SK-N-SH treated with all-trans-retinoic acid at 6 μM for 48 hours (cell line): ENCODE measurements around the gene POLR2H.

Experiments
- ATAC-seq: fragments of 200-7000 bp; cut with Tn5 transposase; 3 replicates; pipeline ENCODE4 v1.9.1; 2020; ENCODE audit warnings: mild to moderate bottlenecking, moderate library complexity
- ARNTL ChIP-seq: fragments of 450-650 bp; formaldehyde crosslinking; IDR thresholded peaks from 2 replicates; pipeline ENCODE4 v1.5.0; 2020; ENCODE audit warnings: low read depth, mild to moderate bottlenecking, moderate library complexity, borderline replicate concordance
- BACH2 ChIP-seq: fragments of 250-450 bp; sonication (Bioruptor Pico); IDR thresholded peaks from 2 replicates; pipeline ENCODE4 v1.9.0; 2021; ENCODE audit warnings: mild to moderate bottlenecking, borderline replicate concordance
- CSDC2 ChIP-seq: fragments of 250-450 bp; sonication (Bioruptor Pico); IDR thresholded peaks from 2 replicates; pipeline ENCODE4 v1.5.0; 2020; ENCODE audit warnings: mild to moderate bottlenecking, moderate library complexity
- GLIS3 ChIP-seq: fragments of 250-450 bp; sonication (Bioruptor Pico); IDR thresholded peaks from 2 replicates; pipeline ENCODE4 v1.5.0; 2020; ENCODE audit warnings: mild to moderate bottlenecking, moderate library complexity
- ISL1 ChIP-seq: fragments of 250-450 bp; sonication (Bioruptor Pico); IDR thresholded peaks from 2 replicates; pipeline ENCODE4 v2.1.2; 2022; ENCODE audit warnings: mild to moderate bottlenecking, moderate library complexity
- PPARA ChIP-seq: fragments of 250-450 bp; sonication (Bioruptor Pico); IDR thresholded peaks from 2 replicates; pipeline ENCODE4 v1.5.0; 2020; ENCODE audit warnings: mild to moderate bottlenecking, borderline replicate concordance
- RARB ChIP-seq: fragments of 250-450 bp; sonication (Bioruptor Pico); IDR thresholded peaks from 2 replicates; pipeline ENCODE4 v1.8.0; 2021; ENCODE audit warnings: mild to moderate bottlenecking, moderate library complexity
- SNAI2 ChIP-seq: fragments of 250-450 bp; sonication (Bioruptor Pico); IDR thresholded peaks from 2 replicates; pipeline ENCODE4 v1.5.0; 2020; ENCODE audit warnings: mild to moderate bottlenecking, moderate library complexity
- TCF4 ChIP-seq: fragments of 250-450 bp; sonication (Bioruptor Pico); IDR thresholded peaks from 2 replicates; pipeline ENCODE4 v1.8.0; 2021; ENCODE audit warnings: mild to moderate bottlenecking, moderate library complexity, borderline replicate concordance
- TOX ChIP-seq: fragments of 250-450 bp; sonication (Bioruptor Pico); IDR thresholded peaks from 2 replicates; pipeline ENCODE4 v1.8.0; 2021; ENCODE audit warnings: mild to moderate bottlenecking, moderate library complexity, borderline replicate concordance
- ZC3H10 ChIP-seq: fragments of 250-450 bp; sonication (Bioruptor Pico); IDR thresholded peaks from 2 replicates; pipeline ENCODE4 v1.5.1; 2021; ENCODE audit warnings: mild to moderate bottlenecking, moderate library complexity
- ZNF70 ChIP-seq: fragments of 450-650 bp; formaldehyde crosslinking; IDR thresholded peaks from 2 replicates; pipeline ENCODE4 v1.5.0; 2020; ENCODE audit warnings: mild to moderate bottlenecking, moderate library complexity
- ZNF8 ChIP-seq: fragments of 450-650 bp; formaldehyde crosslinking; IDR thresholded peaks from 2 replicates; pipeline ENCODE4 v1.5.0; 2020; ENCODE audit warnings: mild to moderate bottlenecking, moderate library complexity
- TF ChIP-seq, protein P1 (sequence below): fragments of 250-450 bp; sonication (Bioruptor Pico); IDR thresholded peaks from 2 replicates; pipeline ENCODE4 v1.5.1; 2021; ENCODE audit warnings: mild to moderate bottlenecking, moderate library complexity
- TF ChIP-seq, protein P2 (sequence below): fragments of 250-450 bp; sonication (Bioruptor Pico); IDR thresholded peaks from 2 replicates; pipeline ENCODE4 v1.5.1; 2020; ENCODE audit warnings: low read depth, mild to moderate bottlenecking, moderate library complexity
- TF ChIP-seq, protein P3 (sequence below): fragments of 250-450 bp; sonication (Bioruptor Pico); IDR thresholded peaks from 2 replicates; pipeline ENCODE4 v1.8.0; 2021; ENCODE audit warnings: low read depth, mild to moderate bottlenecking, moderate library complexity, borderline replicate concordance
- TF ChIP-seq, protein P4 (sequence below): fragments of 250-450 bp; sonication (Bioruptor Pico); IDR thresholded peaks from 2 replicates; pipeline ENCODE4 v1.8.0; 2020; ENCODE audit warnings: mild to moderate bottlenecking, moderate library complexity, borderline replicate concordance

Gene POLR2H

DNA sequence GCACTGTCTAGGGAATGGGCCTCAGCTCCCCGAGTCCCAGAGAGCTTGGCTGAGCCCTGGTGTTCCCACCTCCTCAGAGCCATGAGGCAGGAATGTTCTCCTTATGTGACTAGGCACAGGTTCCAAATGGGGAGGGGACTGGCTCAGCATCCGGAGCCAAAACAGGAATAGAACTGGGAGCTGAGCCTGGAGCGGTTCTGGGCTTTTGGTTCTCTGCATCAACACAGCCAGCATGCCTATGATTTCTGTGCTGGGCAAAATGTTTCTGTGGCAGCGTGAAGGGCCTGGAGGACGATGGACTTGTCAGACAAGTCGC, 24.2 kb upstream of the POLR2H start, which contains the start of gene FAM131A (continued):
- TF ChIP-seq, protein P1, sequence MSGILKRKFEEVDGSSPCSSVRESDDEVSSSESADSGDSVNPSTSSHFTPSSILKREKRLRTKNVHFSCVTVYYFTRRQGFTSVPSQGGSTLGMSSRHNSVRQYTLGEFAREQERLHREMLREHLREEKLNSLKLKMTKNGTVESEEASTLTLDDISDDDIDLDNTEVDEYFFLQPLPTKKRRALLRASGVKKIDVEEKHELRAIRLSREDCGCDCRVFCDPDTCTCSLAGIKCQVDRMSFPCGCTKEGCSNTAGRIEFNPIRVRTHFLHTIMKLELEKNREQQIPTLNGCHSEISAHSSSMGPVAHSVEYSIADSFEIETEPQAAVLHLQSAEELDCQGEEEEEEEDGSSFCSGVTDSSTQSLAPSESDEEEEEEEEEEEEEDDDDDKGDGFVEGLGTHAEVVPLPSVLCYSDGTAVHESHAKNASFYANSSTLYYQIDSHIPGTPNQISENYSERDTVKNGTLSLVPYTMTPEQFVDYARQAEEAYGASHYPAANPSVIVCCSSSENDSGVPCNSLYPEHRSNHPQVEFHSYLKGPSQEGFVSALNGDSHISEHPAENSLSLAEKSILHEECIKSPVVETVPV (CRISPR knock-in tag), result no peak
- TF ChIP-seq TCF4 (CRISPR knock-in tag), result no peak
- no peak for TF ChIP-seq ISL1 (CRISPR knock-in tag)
- no peak for TF ChIP-seq BACH2 (CRISPR knock-in tag)
- TF ChIP-seq, protein P2, sequence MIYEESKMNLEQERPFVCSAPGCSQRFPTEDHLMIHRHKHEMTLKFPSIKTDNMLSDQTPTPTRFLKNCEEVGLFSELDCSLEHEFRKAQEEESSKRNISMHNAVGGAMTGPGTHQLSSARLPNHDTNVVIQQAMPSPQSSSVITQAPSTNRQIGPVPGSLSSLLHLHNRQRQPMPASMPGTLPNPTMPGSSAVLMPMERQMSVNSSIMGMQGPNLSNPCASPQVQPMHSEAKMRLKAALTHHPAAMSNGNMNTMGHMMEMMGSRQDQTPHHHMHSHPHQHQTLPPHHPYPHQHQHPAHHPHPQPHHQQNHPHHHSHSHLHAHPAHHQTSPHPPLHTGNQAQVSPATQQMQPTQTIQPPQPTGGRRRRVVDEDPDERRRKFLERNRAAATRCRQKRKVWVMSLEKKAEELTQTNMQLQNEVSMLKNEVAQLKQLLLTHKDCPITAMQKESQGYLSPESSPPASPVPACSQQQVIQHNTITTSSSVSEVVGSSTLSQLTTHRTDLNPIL (CRISPR knock-in tag), result no peak
- TF ChIP-seq TOX, result no peak
- no peak for TF ChIP-seq RARB (CRISPR knock-in tag)
- TF ChIP-seq, protein P3, sequence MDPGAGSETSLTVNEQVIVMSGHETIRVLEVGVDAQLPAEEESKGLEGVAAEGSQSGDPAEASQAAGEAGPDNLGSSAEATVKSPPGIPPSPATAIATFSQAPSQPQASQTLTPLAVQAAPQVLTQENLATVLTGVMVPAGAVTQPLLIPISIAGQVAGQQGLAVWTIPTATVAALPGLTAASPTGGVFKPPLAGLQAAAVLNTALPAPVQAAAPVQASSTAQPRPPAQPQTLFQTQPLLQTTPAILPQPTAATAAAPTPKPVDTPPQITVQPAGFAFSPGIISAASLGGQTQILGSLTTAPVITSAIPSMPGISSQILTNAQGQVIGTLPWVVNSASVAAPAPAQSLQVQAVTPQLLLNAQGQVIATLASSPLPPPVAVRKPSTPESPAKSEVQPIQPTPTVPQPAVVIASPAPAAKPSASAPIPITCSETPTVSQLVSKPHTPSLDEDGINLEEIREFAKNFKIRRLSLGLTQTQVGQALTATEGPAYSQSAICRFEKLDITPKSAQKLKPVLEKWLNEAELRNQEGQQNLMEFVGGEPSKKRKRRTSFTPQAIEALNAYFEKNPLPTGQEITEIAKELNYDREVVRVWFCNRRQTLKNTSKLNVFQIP, result no peak
- TF ChIP-seq ZNF8 (CRISPR knock-in tag), result no peak
- no peak for TF ChIP-seq GLIS3 (CRISPR knock-in tag)
- no peak for TF ChIP-seq CSDC2
- no peak for TF ChIP-seq ARNTL
- no peak for TF ChIP-seq ZNF70 (CRISPR knock-in tag)
- no peak for TF ChIP-seq SNAI2 (CRISPR knock-in tag)

DNA sequence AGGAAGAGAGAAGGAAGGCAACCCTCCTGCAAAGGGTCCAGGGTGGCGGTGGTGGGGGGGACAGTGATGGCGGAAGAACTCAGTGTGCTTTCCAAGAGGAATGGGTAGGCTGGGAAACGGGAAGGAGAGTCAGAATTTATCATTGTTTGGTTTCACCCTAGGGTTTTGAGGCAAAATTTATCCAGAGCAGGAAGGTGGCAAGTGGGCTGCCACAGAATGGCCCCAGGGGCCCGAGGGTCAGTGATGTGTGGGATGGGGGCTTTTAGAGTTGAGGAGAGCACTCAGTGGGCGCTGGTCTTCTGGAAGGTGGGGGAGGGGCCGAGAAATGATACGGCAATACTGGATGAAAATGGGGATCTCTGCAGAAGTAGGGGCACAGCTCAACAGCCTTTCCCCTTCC, 23.5 kb upstream of the POLR2H start:
- ATAC-seq, result no peak
- no peak for TF ChIP-seq GLIS3 (CRISPR knock-in tag)
- TF ChIP-seq, protein P3, result no peak
- no peak for TF ChIP-seq ZNF70 (CRISPR knock-in tag)
- no peak for TF ChIP-seq SNAI2 (CRISPR knock-in tag)
- no peak for TF ChIP-seq PPARA (CRISPR knock-in tag)
- TF ChIP-seq CSDC2, result no peak
- TF ChIP-seq, protein P4, sequence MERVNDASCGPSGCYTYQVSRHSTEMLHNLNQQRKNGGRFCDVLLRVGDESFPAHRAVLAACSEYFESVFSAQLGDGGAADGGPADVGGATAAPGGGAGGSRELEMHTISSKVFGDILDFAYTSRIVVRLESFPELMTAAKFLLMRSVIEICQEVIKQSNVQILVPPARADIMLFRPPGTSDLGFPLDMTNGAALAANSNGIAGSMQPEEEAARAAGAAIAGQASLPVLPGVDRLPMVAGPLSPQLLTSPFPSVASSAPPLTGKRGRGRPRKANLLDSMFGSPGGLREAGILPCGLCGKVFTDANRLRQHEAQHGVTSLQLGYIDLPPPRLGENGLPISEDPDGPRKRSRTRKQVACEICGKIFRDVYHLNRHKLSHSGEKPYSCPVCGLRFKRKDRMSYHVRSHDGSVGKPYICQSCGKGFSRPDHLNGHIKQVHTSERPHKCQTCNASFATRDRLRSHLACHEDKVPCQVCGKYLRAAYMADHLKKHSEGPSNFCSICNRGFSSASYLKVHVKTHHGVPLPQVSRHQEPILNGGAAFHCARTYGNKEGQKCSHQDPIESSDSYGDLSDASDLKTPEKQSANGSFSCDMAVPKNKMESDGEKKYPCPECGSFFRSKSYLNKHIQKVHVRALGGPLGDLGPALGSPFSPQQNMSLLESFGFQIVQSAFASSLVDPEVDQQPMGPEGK (CRISPR knock-in tag), result no peak
- TF ChIP-seq, protein P2 (CRISPR knock-in tag), result no peak
- no peak for TF ChIP-seq BACH2 (CRISPR knock-in tag)
- no peak for TF ChIP-seq ZC3H10 (CRISPR knock-in tag)

DNA sequence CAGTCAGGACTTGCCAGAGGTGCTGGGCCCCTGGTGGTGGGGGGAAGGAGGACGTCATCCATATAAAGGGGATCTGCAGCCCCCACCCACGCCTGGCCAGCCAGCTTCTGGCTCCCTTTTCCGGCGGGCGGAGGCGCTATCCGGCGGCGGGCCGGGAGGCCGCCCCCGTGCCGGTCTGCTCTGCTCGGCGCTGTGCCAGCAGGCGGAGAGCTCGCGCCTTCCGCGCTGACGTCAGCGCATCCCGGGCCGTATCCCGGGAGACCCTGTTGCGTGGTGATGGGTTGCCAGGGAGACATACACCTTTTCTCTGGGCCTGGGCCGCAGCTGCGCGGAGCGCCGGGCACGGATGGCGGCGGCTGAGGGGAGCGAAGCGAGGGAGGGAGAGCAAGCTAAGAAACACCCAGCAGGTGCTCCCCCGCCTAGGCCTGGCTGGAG, 23.0 kb upstream of the POLR2H start:
- ATAC-seq, result peak; percentile 35
- no peak for TF ChIP-seq TOX
- TF ChIP-seq, protein P4 (CRISPR knock-in tag), result peak; percentile 55; the same call in 1 of the 2 replicates
